Progenitor cell of endocrine pancreas (in vitro differentiated cells): Measurements from ENCODE around the gene CD209. TPM values are rescaled to one million over a fixed set of nuclear protein-coding genes. Genes with fewer than 3 reads are reported as not detected.
"Not testable (repeated sequence)": the region's sequence is repeated elsewhere in the genome, so short reads cannot be mapped to it uniquely, and the experiment has no call there.

Experiments used
- DNase-seq: peaks from one replicate; pipeline ENCODE4 v3.0.0; 2021; ENCODE audit warnings: low spot score; ENCODE audit not compliant: unreplicated experiment
- H3K27ac Mint-ChIP-seq: 2 replicates; pipeline ENCODE4 v1.8.0; 2021; ENCODE audit warnings: mild to moderate bottlenecking, moderate library complexity, mixed read lengths
- H3K27me3 Mint-ChIP-seq: 2 replicates; pipeline ENCODE4 v1.8.0; 2021; ENCODE audit warnings: mixed read lengths
- H3K36me3 Mint-ChIP-seq: 2 replicates; pipeline ENCODE4 v1.8.0; 2022; ENCODE audit warnings: mixed read lengths; ENCODE audit not compliant: insufficient read depth
- H3K4me1 Mint-ChIP-seq: 2 replicates; pipeline ENCODE4 v1.8.0; 2021; ENCODE audit warnings: low read depth, mixed read lengths
- H3K4me3 Mint-ChIP-seq: 2 replicates; pipeline ENCODE4 v1.8.0; 2021; ENCODE audit warnings: low read depth, mild to moderate bottlenecking, moderate library complexity, mixed read lengths
- H3K9me3 Mint-ChIP-seq: 2 replicates; pipeline ENCODE4 v1.8.0; 2021; ENCODE audit warnings: low read depth, mixed read lengths
- CTCF ChIP-seq: fragments of 200-600 bp; sonication (generic); IDR thresholded peaks from one replicate; pipeline ENCODE4 v1.5.0; 2021; ENCODE audit warnings: antibody characterized with exemption, mild to moderate bottlenecking; ENCODE audit not compliant: unreplicated experiment
- total RNA-seq: library from RNA; stranded (reverse); gene quantifications from 2 replicates; pipeline ENCODE4 v1.2.1, GENCODE V29; 2021

CD209 gene
- total RNA-seq, 1 donor from 2014 or later: not detected

GRCh38 chr19:7748756-7749155 lies 1.4 kb upstream of the CD209 start:
- Mint-ChIP-seq H3K27me3 (peaks cover 32% of the 10 kb centered on the region), H3K9me3 (peaks cover 5% of the 10 kb centered on the region), H3K27ac (no peak overlapping the region), H3K4me3 (no peak overlapping the region), H3K4me1 (no peaks in the 10 kb centered on the region), H3K36me3 (no peaks in the 10 kb centered on the region)
- no peak for TF ChIP-seq CTCF
- DNase-seq: no peak

- no peak for DNase-seq
- Mint-ChIP-seq H3K4me1 (no peaks in the 10 kb centered on the region), H3K36me3 (no peaks in the 10 kb centered on the region), H3K27me3 (peaks cover 35% of the 10 kb centered on the region), H3K27ac (no peak overlapping the region), H3K9me3 (peaks cover 5% of the 10 kb centered on the region), H3K4me3 (no peak overlapping the region)
- no peak for TF ChIP-seq CTCF
Observed at GRCh38 chr19:7748171-7748570, 837 bp upstream of the CD209 start.

GRCh38 chr19:7746306-7746705 lies 1.0 kb downstream of the CD209 start:
- H3K4me1 Mint-ChIP-seq, H3K36me3 Mint-ChIP-seq, DNase-seq, H3K4me3 Mint-ChIP-seq, H3K9me3 Mint-ChIP-seq, H3K27ac Mint-ChIP-seq: not testable (repeated sequence)
- H3K27me3 Mint-ChIP-seq: peaks cover 44% of the 10 kb centered on the region

GRCh38 chr19:7744871-7745650 lies 2.3 kb downstream of the CD209 start:
- H3K27me3 Mint-ChIP-seq: peaks cover 45% of the 10 kb centered on the region
- no peak overlapping the region for H3K4me3 Mint-ChIP-seq
- H3K9me3 Mint-ChIP-seq: peaks cover 5% of the 10 kb centered on the region
- H3K36me3 Mint-ChIP-seq: no peaks in the 10 kb centered on the region
- H3K27ac Mint-ChIP-seq: no peak overlapping the region
- no peaks in the 10 kb centered on the region for H3K4me1 Mint-ChIP-seq
- no peak for TF ChIP-seq CTCF
- no peak for DNase-seq

- Mint-ChIP-seq H3K4me3 (no peak overlapping the region), H3K27ac (no peak overlapping the region), H3K9me3 (peaks cover 5% of the 10 kb centered on the region), H3K36me3 (no peaks in the 10 kb centered on the region), H3K4me1 (no peaks in the 10 kb centered on the region), H3K27me3 (peaks cover 49% of the 10 kb centered on the region)
- DNase-seq: no peak
- no peak for TF ChIP-seq CTCF
Observed at GRCh38 chr19:7744199-7744786, 3.0 kb downstream of the CD209 start.

GRCh38 chr19:7743425-7743841 lies 3.9 kb downstream of the CD209 start:
- Mint-ChIP-seq H3K36me3 (no peaks in the 10 kb centered on the region), H3K4me3 (no peak overlapping the region), H3K4me1 (no peaks in the 10 kb centered on the region), H3K27me3 (peaks cover 56% of the 10 kb centered on the region), H3K27ac (no peak overlapping the region), H3K9me3 (peaks cover 5% of the 10 kb centered on the region)
- TF ChIP-seq CTCF: no peak
- DNase-seq: no peak
